ENCODE measurements around the gene RPL6.

Gene RPL6

GRCh38 chr12:112422531-112422930 lies 13.1 kb upstream of the RPL6 start:
- H3F3A ChIP-seq (ENCODE audit: insufficient read depth, low read length), result no peaks in the 10 kb centered on the region
- H3K4me2 ChIP-seq (ENCODE audit: low read length), result peak overlapping the region; percentile 29; the same call in 1 of the 2 replicates
- peaks cover 78% of the 10 kb centered on the region for H3K79me2 ChIP-seq (ENCODE audit: insufficient read depth, low read length)
- H4K20me1 ChIP-seq (ENCODE audit: insufficient read depth, low read length), result no peaks in the 10 kb centered on the region
- no peaks in the 10 kb centered on the region for H3K27me3 ChIP-seq (ENCODE audit: insufficient read depth, low read length)
- no peaks in the 10 kb centered on the region for H3K9me3 ChIP-seq (ENCODE audit: low read length)
- no peak overlapping the region for H3K9ac ChIP-seq (ENCODE audit: low read length)
- no peak overlapping the region for H3K4me3 ChIP-seq (ENCODE audit: low read depth, low read length, poor library complexity, severe bottlenecking)
- H3K36me3 ChIP-seq (ENCODE audit: insufficient read depth, low read length), result peaks cover 15% of the 10 kb centered on the region; the same call in 1 of the 2 replicates
- no peak overlapping the region for H2AFZ ChIP-seq (ENCODE audit: low read length)
- no peak for TF ChIP-seq EZH2 (IDR thresholded peaks at IDR 0.05; ENCODE audit: borderline replicate concordance, low read length)
- TF ChIP-seq, protein P1, sequence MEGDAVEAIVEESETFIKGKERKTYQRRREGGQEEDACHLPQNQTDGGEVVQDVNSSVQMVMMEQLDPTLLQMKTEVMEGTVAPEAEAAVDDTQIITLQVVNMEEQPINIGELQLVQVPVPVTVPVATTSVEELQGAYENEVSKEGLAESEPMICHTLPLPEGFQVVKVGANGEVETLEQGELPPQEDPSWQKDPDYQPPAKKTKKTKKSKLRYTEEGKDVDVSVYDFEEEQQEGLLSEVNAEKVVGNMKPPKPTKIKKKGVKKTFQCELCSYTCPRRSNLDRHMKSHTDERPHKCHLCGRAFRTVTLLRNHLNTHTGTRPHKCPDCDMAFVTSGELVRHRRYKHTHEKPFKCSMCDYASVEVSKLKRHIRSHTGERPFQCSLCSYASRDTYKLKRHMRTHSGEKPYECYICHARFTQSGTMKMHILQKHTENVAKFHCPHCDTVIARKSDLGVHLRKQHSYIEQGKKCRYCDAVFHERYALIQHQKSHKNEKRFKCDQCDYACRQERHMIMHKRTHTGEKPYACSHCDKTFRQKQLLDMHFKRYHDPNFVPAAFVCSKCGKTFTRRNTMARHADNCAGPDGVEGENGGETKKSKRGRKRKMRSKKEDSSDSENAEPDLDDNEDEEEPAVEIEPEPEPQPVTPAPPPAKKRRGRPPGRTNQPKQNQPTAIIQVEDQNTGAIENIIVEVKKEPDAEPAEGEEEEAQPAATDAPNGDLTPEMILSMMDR (IDR thresholded peaks at IDR 0.05; ENCODE audit: low read length), result no peak
- H3K4me1 ChIP-seq (ENCODE audit: insufficient read depth, low read length, severe bottlenecking), result peaks cover 41% of the 10 kb centered on the region
- no peaks in the 10 kb centered on the region for H3K9me2 ChIP-seq (ENCODE audit: low read depth, low read length)
- H3K27ac ChIP-seq (ENCODE audit: low read depth, low read length, poor library complexity, severe bottlenecking), result no peak overlapping the region

GRCh38 chr12:112421363-112421762 lies 12.0 kb upstream of the RPL6 start:
- no peak for TF ChIP-seq EZH2 (IDR thresholded peaks at IDR 0.05; ENCODE audit: borderline replicate concordance, low read length)
- TF ChIP-seq, protein P1 (IDR thresholded peaks at IDR 0.05; ENCODE audit: low read length), result no peak
- H3K4me2 ChIP-seq (ENCODE audit: low read length), result no peak overlapping the region
- no peaks in the 10 kb centered on the region for H3K9me2 ChIP-seq (ENCODE audit: low read depth, low read length)
- H3K79me2 ChIP-seq (ENCODE audit: insufficient read depth, low read length), result peaks cover 72% of the 10 kb centered on the region
- peaks cover 41% of the 10 kb centered on the region for H3K4me1 ChIP-seq (ENCODE audit: insufficient read depth, low read length, severe bottlenecking)
- no peaks in the 10 kb centered on the region for H3F3A ChIP-seq (ENCODE audit: insufficient read depth, low read length)
- H3K9me3 ChIP-seq (ENCODE audit: low read length), result no peaks in the 10 kb centered on the region
- H3K9ac ChIP-seq (ENCODE audit: low read length), result no peak overlapping the region
- H3K4me3 ChIP-seq (ENCODE audit: low read depth, low read length, poor library complexity, severe bottlenecking), result no peak overlapping the region
- no peaks in the 10 kb centered on the region for H3K27me3 ChIP-seq (ENCODE audit: insufficient read depth, low read length)
- H3K27ac ChIP-seq (ENCODE audit: low read depth, low read length, poor library complexity, severe bottlenecking), result no peak overlapping the region
- H3K36me3 ChIP-seq (ENCODE audit: insufficient read depth, low read length), result peaks cover 15% of the 10 kb centered on the region; the same call in 1 of the 2 replicates
- no peaks in the 10 kb centered on the region for H4K20me1 ChIP-seq (ENCODE audit: insufficient read depth, low read length)
- no peak overlapping the region for H2AFZ ChIP-seq (ENCODE audit: low read length)

DNA sequence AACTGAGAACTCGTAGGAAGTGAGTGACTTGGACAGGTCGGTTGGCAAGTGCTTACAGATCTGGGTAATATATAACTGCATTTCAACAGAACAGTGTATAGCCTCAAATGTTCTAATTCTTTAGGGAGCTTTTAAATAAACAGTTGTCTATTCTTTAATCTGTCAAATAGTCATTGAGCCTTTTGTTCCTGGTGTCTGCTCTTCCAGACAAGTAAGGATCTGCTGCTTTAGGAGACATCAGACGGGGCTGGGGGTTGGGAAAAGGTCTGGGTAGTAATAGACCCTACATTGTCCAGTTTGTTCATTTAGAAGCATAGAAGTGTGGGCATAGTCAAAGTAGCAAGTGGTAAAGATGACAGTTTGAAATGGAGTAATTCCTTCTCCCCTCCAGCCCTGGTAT lies 11.3 kb upstream of the RPL6 start:
- Histone ChIP-seq H2AFZ (ENCODE audit: low read length) (no peak overlapping the region), H3K9ac (ENCODE audit: low read length) (no peak overlapping the region), H3K9me2 (ENCODE audit: low read depth, low read length) (no peaks in the 10 kb centered on the region), H3K79me2 (ENCODE audit: insufficient read depth, low read length) (peaks cover 65% of the 10 kb centered on the region), H3K9me3 (ENCODE audit: low read length) (no peaks in the 10 kb centered on the region), H4K20me1 (ENCODE audit: insufficient read depth, low read length) (no peaks in the 10 kb centered on the region), H3K4me1 (ENCODE audit: insufficient read depth, low read length, severe bottlenecking) (peaks cover 41% of the 10 kb centered on the region), H3K27me3 (ENCODE audit: insufficient read depth, low read length) (no peaks in the 10 kb centered on the region), H3K27ac (ENCODE audit: low read depth, low read length, poor library complexity, severe bottlenecking) (no peak overlapping the region), H3K36me3 (ENCODE audit: insufficient read depth, low read length) (peaks cover 12% of the 10 kb centered on the region; the same call in 1 of the 2 replicates), H3F3A (ENCODE audit: insufficient read depth, low read length) (no peaks in the 10 kb centered on the region), H3K4me3 (ENCODE audit: low read depth, low read length, poor library complexity, severe bottlenecking) (peak overlapping the region; percentile 89), H3K4me2 (ENCODE audit: low read length) (peak overlapping the region; percentile 98)
- no peak for TF ChIP-seq EZH2 (IDR thresholded peaks at IDR 0.05; ENCODE audit: borderline replicate concordance, low read length)
- TF ChIP-seq, protein P1 (IDR thresholded peaks at IDR 0.05; ENCODE audit: low read length), result no peak
